H9 (cell line): Measurements from ENCODE around the gene CD79A. TPM values are rescaled to one million over a fixed set of nuclear protein-coding genes. Genes with fewer than 3 reads are reported as not detected.

Experiments used
- DNase-seq: peaks from one replicate; pipeline ENCODE4 v3.0.0-alpha.2; 2017
- H2AFZ ChIP-seq: one replicate; pipeline ENCODE4 v1.6.1; 2013; ENCODE audit warnings: mild to moderate bottlenecking, low read length, control low read depth, moderate library complexity
- H2AK5ac ChIP-seq: 2 replicates; pipeline ENCODE4 v1.6.1; 2013; ENCODE audit warnings: low read length, control low read depth, mixed read lengths; ENCODE audit not compliant: insufficient read length
- H2BK120ac ChIP-seq: one replicate; pipeline ENCODE4 v1.6.1; 2013; ENCODE audit warnings: low read depth, mild to moderate bottlenecking, low read length, control low read depth, inconsistent platforms; ENCODE audit not compliant: poor library complexity, severe bottlenecking
- H2BK12ac ChIP-seq: 2 replicates; pipeline ENCODE4 v1.6.1; 2013; ENCODE audit warnings: low read length, control low read depth, mixed read lengths, low read depth; ENCODE audit not compliant: insufficient read length
- H2BK15ac ChIP-seq: 2 replicates; pipeline ENCODE4 v1.6.1; 2013; ENCODE audit warnings: low read depth, low read length, control low read depth
- H2BK20ac ChIP-seq: one replicate; pipeline ENCODE4 v1.6.1; 2013; ENCODE audit warnings: low read depth, mild to moderate bottlenecking, low read length, control low read depth, inconsistent platforms; ENCODE audit not compliant: poor library complexity, severe bottlenecking
- H2BK5ac ChIP-seq: 2 replicates; pipeline ENCODE4 v1.6.1; 2013; ENCODE audit warnings: low read length, control low read depth, mixed read lengths; ENCODE audit not compliant: insufficient read length
- H3K14ac ChIP-seq: 2 replicates; pipeline ENCODE4 v1.6.1; 2013; ENCODE audit warnings: low read length, control low read depth; ENCODE audit not compliant: insufficient read depth
- H3K18ac ChIP-seq: 2 replicates; pipeline ENCODE4 v1.6.1; 2013; ENCODE audit warnings: low read depth, mild to moderate bottlenecking, mixed read lengths, low read length, control low read depth; ENCODE audit not compliant: insufficient read length
- H3K23ac ChIP-seq: 2 replicates; pipeline ENCODE4 v1.6.1; 2013; ENCODE audit warnings: low read length, control low read depth, mixed read lengths, low read depth; ENCODE audit not compliant: insufficient read length
- H3K23me2 ChIP-seq: 2 replicates; pipeline ENCODE4 v1.6.1; 2013; ENCODE audit warnings: low read depth, mild to moderate bottlenecking, mixed read lengths, low read length, control low read depth; ENCODE audit not compliant: insufficient read length, poor library complexity, severe bottlenecking
- H3K27ac ChIP-seq: 2 replicates; pipeline ENCODE4 v1.5.1; 2013; ENCODE audit warnings: low read length, control low read depth, mixed read lengths, low read depth; ENCODE audit not compliant: insufficient read length
- H3K27me3 ChIP-seq: 2 replicates; pipeline ENCODE4 v1.6.1; 2013; ENCODE audit warnings: low read length, control low read depth, inconsistent platforms; ENCODE audit not compliant: insufficient read depth
- H3K4ac ChIP-seq: 2 replicates; pipeline ENCODE4 v1.6.1; 2013; ENCODE audit warnings: low read depth, mild to moderate bottlenecking, control low read depth, inconsistent platforms, low read length, moderate library complexity
- H3K4me1 ChIP-seq: 2 replicates; pipeline ENCODE4 v1.6.1; 2013; ENCODE audit warnings: low read length, control low read depth, inconsistent platforms; ENCODE audit not compliant: insufficient read depth
- H3K4me2 ChIP-seq: 2 replicates; pipeline ENCODE4 v1.6.1; 2013; ENCODE audit warnings: low read length, control low read depth, mixed read lengths; ENCODE audit not compliant: insufficient read length, insufficient read depth
- H3K56ac ChIP-seq: 2 replicates; pipeline ENCODE4 v1.6.1; 2013; ENCODE audit warnings: low read depth, mild to moderate bottlenecking, mixed read lengths, low read length, control low read depth; ENCODE audit not compliant: insufficient read length
- H3K79me1 ChIP-seq: 2 replicates; pipeline ENCODE4 v1.6.1; 2013; ENCODE audit warnings: low read depth, mild to moderate bottlenecking, moderate library complexity, low read length, control low read depth, inconsistent platforms; ENCODE audit not compliant: insufficient read depth, poor library complexity, severe bottlenecking
- H3K79me2 ChIP-seq: 2 replicates; pipeline ENCODE4 v1.6.1; 2013; ENCODE audit warnings: low read length, control low read depth, inconsistent platforms; ENCODE audit not compliant: insufficient read depth
- H3K9ac ChIP-seq: 2 replicates; pipeline ENCODE4 v1.6.1; 2013; ENCODE audit warnings: low read length, control low read depth, mixed read lengths; ENCODE audit not compliant: insufficient read length; ENCODE audit errors: extremely low read depth
- H3K9me3 ChIP-seq: one replicate; pipeline ENCODE4 v1.6.1; 2013; ENCODE audit warnings: low read depth, low read length, inconsistent platforms; ENCODE audit not compliant: control insufficient read depth
- H3T11ph ChIP-seq: one replicate; pipeline ENCODE4 v1.6.1; 2013; ENCODE audit warnings: mild to moderate bottlenecking, low read length, control low read depth, inconsistent platforms
- H4K20me1 ChIP-seq: one replicate; pipeline ENCODE4 v1.6.1; 2013; ENCODE audit not compliant: control insufficient read depth, insufficient read length, insufficient read depth
- H4K5ac ChIP-seq: 2 replicates; pipeline ENCODE4 v1.6.1; 2013; ENCODE audit warnings: low read depth, mild to moderate bottlenecking, mixed read lengths, low read length, control low read depth; ENCODE audit not compliant: insufficient read length
- H4K8ac ChIP-seq: replicated peaks from 2 replicates; pipeline ENCODE4 v1.6.1; 2013; ENCODE audit warnings: low read length, control low read depth, mixed read lengths, low read depth; ENCODE audit not compliant: insufficient read length
- H4K91ac ChIP-seq: 2 replicates; pipeline ENCODE4 v1.6.1; 2013; ENCODE audit warnings: low read depth, mild to moderate bottlenecking, moderate library complexity, mixed read lengths, low read length, control low read depth; ENCODE audit not compliant: insufficient read length
- H3K27ac Mint-ChIP-seq, 3 experiments: 2 replicates in 2 of 3; 3 replicates in 1 of 3; pipeline ENCODE4 v1.8.0; 2020 to 2021; ENCODE audit warnings: mixed read lengths in 3 of 3, mild to moderate bottlenecking in 1 of 3, moderate library complexity in 1 of 3
- H3K27me3 Mint-ChIP-seq: 2 replicates; pipeline ENCODE4 v1.8.0; 2021; ENCODE audit warnings: low read depth, mild to moderate bottlenecking, moderate library complexity, mixed read lengths
- H3K36me3 Mint-ChIP-seq, 3 experiments: 2 replicates in 2 of 3; 3 replicates in 1 of 3; pipeline ENCODE4 v1.8.0; 2020 to 2021; ENCODE audit warnings: low read depth in 3 of 3, mixed read lengths in 3 of 3; ENCODE audit not compliant: insufficient read depth in 1 of 3
- H3K4me1 Mint-ChIP-seq, 2 experiments: 2 replicates each; pipeline ENCODE4 v1.8.0; 2020; ENCODE audit warnings: mixed read lengths in 2 of 2
- H3K4me3 Mint-ChIP-seq, 2 experiments: 2 replicates in 1 of 2; 3 replicates in 1 of 2; pipeline ENCODE4 v1.8.0; 2020 to 2021; ENCODE audit warnings: mild to moderate bottlenecking in 2 of 2, mixed read lengths in 2 of 2, moderate library complexity in 1 of 2
- H3K9me3 Mint-ChIP-seq, 2 experiments: 2 replicates in 1 of 2; 3 replicates in 1 of 2; pipeline ENCODE4 v1.8.0; 2020; ENCODE audit warnings: mild to moderate bottlenecking in 2 of 2, mixed read lengths in 2 of 2, moderate library complexity in 1 of 2
- WGBS: extraction: QIAGEN DNeasy Blood & Tissue Kit; methylation state at CpG from one replicate; pipeline ENCODE4 v1.1.7; 2013; ENCODE audit warnings: missing lambda C conversion rate, low lambda C conversion rate, mixed read lengths; ENCODE audit not compliant: insufficient read length; ENCODE audit errors: extremely low coverage; 5-methylcytosine and 5-hydroxymethylcytosine counted together
- total RNA-seq: library from RNA; stranded (reverse); gene quantifications from 2 replicates; pipeline ENCODE4 v1.2.1, GENCODE V29; 2021
- TF ChIP-seq, protein P1 (sequence below): fragments of 200-600 bp; sonication (generic); conservative IDR thresholded peaks from 3 replicates; pipeline ENCODE4 v1.8.0; 2021; ENCODE audit warnings: antibody characterized with exemption, mild to moderate bottlenecking

The CD79A gene
- total RNA-seq, 1 experiment from 2014 or later, result 0.22 TPM

DNA sequence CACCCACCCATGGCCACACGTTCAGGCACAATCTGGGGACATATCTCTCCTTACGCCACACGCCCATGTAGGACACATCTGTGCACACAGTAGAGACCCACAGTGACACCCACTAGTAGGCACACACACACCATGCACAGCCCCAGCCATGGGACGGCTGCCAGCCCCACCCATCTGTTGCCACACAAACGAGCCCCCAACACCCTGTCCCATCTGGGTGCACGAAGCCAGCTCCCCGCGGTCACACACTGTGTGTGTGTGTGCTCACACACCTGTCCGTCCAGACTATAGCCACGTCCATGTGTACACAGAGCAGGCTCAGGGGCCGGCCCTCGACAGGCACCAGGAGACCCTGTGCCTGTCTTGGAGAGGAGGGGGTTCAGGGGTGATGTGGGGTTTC lies 40.6 kb downstream of the CD79A start:
- Mint-ChIP-seq H3K4me3 (no peak overlapping the region), H3K9me3 (no peaks in the 10 kb centered on the region), H3K27ac (no peak overlapping the region), H3K27me3 (peaks cover 8% of the 10 kb centered on the region), H3K36me3 (no peaks in the 10 kb centered on the region), H3K4me1 (peaks cover 0 to 14% of the 10 kb centered on the region in 2 experiments; a peak in 2 of 4 replicates)
- H2BK15ac ChIP-seq, result no peak overlapping the region
- H4K20me1 ChIP-seq, result peaks cover 5% of the 10 kb centered on the region
- H3K9me3 ChIP-seq, result no peaks in the 10 kb centered on the region
- peaks cover 92% of the 10 kb centered on the region for H3K27me3 ChIP-seq
- no peak overlapping the region for H2BK12ac ChIP-seq
- no peak overlapping the region for H3K9ac ChIP-seq
- no peak overlapping the region for H2AFZ ChIP-seq
- no peaks in the 10 kb centered on the region for H3K79me1 ChIP-seq
- H2BK5ac ChIP-seq, result no peak overlapping the region
- H3K4me2 ChIP-seq, result no peak overlapping the region
- no peak overlapping the region for H4K8ac ChIP-seq
- no CpG with 5 or more reads among the region's 12 CpGs for WGBS
- DNase-seq, result no peak
- H2BK120ac ChIP-seq, result no peak overlapping the region
- no peaks in the 10 kb centered on the region; the same call in 1 of the 2 replicates for H3K4me1 ChIP-seq
- no peaks in the 10 kb centered on the region for H3K79me2 ChIP-seq
- no peak overlapping the region for H3K27ac ChIP-seq
- H2AK5ac ChIP-seq, result no peak overlapping the region
- TF ChIP-seq, protein P1, sequence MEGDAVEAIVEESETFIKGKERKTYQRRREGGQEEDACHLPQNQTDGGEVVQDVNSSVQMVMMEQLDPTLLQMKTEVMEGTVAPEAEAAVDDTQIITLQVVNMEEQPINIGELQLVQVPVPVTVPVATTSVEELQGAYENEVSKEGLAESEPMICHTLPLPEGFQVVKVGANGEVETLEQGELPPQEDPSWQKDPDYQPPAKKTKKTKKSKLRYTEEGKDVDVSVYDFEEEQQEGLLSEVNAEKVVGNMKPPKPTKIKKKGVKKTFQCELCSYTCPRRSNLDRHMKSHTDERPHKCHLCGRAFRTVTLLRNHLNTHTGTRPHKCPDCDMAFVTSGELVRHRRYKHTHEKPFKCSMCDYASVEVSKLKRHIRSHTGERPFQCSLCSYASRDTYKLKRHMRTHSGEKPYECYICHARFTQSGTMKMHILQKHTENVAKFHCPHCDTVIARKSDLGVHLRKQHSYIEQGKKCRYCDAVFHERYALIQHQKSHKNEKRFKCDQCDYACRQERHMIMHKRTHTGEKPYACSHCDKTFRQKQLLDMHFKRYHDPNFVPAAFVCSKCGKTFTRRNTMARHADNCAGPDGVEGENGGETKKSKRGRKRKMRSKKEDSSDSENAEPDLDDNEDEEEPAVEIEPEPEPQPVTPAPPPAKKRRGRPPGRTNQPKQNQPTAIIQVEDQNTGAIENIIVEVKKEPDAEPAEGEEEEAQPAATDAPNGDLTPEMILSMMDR, result no peak
- no peak overlapping the region for H3K56ac ChIP-seq
- H4K5ac ChIP-seq, result no peak overlapping the region
- no peak overlapping the region for H3K23ac ChIP-seq
- H2BK20ac ChIP-seq, result no peak overlapping the region
- H3K18ac ChIP-seq, result no peak overlapping the region
- H3K23me2 ChIP-seq, result peaks cover 5% of the 10 kb centered on the region
- no peak overlapping the region for H3K4ac ChIP-seq
- H3K14ac ChIP-seq, result no peak overlapping the region
- no peak overlapping the region for H3T11ph ChIP-seq
- no peak overlapping the region for H4K91ac ChIP-seq
